Measurements from ENCODE around the gene GPA33.
A peak's percentile ranks its signal among the peaks of the same experiment; 100 is the strongest.

The GPA33 gene

DNA sequence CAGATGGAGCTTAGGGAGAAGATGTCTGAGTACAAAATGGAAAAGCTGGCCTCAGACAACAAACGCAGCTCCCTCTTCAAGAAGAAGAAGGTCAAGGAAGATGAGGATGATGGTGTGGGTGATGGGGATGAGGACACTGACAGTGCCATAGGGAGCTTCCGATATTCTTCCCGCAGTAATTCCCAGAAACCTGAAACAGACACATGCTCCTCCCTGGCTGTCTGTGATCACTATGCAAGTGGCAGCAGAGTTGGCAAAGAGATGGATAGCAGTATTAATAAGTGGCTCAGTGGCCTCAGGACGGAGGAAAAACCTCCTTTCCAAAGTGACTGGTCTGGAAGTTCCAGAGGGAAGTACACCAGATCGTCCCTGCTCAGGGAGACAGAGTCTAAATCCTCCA, 37.5 kb upstream of the GPA33 start:
- Mint-ChIP-seq H3K4me3 (no peak overlapping the region), H3K36me3 (ENCODE audit: low read depth) (peaks cover 4% of the 10 kb centered on the region), H3K27ac (no peak overlapping the region), H3K9me3 (no peaks in the 10 kb centered on the region), H3K4me1 (peaks cover 21% of the 10 kb centered on the region), H3K27me3 (ENCODE audit: low read depth, poor library complexity) (peaks cover 9% of the 10 kb centered on the region)
- TF ChIP-seq, protein P1, sequence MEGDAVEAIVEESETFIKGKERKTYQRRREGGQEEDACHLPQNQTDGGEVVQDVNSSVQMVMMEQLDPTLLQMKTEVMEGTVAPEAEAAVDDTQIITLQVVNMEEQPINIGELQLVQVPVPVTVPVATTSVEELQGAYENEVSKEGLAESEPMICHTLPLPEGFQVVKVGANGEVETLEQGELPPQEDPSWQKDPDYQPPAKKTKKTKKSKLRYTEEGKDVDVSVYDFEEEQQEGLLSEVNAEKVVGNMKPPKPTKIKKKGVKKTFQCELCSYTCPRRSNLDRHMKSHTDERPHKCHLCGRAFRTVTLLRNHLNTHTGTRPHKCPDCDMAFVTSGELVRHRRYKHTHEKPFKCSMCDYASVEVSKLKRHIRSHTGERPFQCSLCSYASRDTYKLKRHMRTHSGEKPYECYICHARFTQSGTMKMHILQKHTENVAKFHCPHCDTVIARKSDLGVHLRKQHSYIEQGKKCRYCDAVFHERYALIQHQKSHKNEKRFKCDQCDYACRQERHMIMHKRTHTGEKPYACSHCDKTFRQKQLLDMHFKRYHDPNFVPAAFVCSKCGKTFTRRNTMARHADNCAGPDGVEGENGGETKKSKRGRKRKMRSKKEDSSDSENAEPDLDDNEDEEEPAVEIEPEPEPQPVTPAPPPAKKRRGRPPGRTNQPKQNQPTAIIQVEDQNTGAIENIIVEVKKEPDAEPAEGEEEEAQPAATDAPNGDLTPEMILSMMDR (IDR thresholded peaks at IDR 0.05), result no peak
- DNase-seq, result no peak

DNA sequence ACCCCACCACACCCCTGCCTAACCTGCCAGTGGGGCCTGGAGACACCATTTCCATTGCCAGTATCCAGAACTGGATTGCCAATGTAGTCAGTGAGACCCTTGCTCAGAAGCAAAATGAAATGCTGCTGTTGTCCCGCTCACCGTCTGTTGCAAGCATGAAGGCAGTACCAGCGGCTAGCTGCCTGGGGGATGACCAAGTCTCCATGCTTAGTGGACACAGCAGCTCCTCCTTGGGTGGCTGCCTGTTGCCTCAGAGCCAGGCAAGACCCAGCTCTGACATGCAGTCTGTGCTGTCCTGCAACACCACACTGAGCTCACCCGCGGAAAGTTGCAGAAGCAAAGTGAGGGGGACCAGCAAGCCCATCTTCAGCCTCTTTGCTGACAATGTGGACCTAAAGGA, 37.1 kb upstream of the GPA33 start:
- H3K27ac Mint-ChIP-seq, result no peak overlapping the region
- H3K9me3 Mint-ChIP-seq, result no peaks in the 10 kb centered on the region

DNA sequence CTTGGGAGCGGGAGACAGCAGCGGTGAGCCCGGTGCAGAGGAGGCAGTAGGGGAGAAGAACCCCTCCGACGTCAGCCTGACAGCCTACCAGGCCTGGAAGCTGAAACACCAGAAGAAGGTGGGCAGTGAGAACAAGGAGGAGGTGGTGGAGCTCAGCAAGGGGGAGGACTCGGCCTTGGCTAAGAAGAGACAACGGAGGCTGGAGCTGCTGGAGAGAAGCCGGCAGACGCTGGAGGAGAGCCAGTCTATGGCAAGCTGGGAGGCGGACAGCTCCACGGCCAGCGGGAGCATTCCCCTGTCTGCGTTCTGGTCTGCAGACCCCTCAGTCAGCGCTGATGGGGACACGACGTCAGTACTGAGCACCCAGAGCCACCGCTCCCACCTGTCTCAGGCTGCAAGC, 36.6 kb upstream of the GPA33 start:
- Mint-ChIP-seq H3K4me3 (no peak overlapping the region), H3K27me3 (ENCODE audit: low read depth, poor library complexity) (peaks cover 17% of the 10 kb centered on the region), H3K9me3 (no peaks in the 10 kb centered on the region), H3K27ac (no peak overlapping the region), H3K4me1 (peaks cover 19% of the 10 kb centered on the region), H3K36me3 (ENCODE audit: low read depth) (peaks cover 4% of the 10 kb centered on the region)
- TF ChIP-seq, protein P1 (IDR thresholded peaks at IDR 0.05), result no peak
- no peak for DNase-seq

More for the DNA sequence above, 37.1 kb upstream of the GPA33 start:
- TF ChIP-seq, protein P1 (IDR thresholded peaks at IDR 0.05), result no peak
- H3K4me1 Mint-ChIP-seq, result peaks cover 17% of the 10 kb centered on the region
- no peak for DNase-seq
- peaks cover 13% of the 10 kb centered on the region for H3K27me3 Mint-ChIP-seq (ENCODE audit: low read depth, poor library complexity)
- H3K4me3 Mint-ChIP-seq, result no peak overlapping the region
- peaks cover 4% of the 10 kb centered on the region for H3K36me3 Mint-ChIP-seq (ENCODE audit: low read depth)

DNA sequence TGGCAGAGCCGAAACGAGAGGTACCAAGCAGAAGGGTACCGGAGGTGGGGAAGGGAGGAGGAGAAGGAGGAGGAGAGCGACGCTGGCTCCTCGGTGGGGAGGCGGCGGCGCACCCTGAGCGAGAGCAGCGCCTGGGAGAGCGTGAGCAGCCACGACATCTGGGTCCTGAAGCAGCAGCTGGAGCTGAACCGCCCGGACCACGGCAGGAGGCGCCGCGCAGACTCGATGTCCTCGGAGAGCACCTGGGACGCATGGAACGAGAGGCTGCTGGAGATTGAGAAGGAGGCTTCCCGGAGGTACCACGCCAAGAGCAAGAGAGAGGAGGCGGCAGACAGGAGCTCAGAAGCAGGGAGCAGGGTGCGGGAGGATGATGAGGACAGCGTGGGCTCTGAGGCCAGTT, 36.1 kb upstream of the GPA33 start:
- no peak for DNase-seq
- Mint-ChIP-seq H3K4me1 (peaks cover 22% of the 10 kb centered on the region), H3K36me3 (ENCODE audit: low read depth) (peaks cover 4% of the 10 kb centered on the region), H3K27ac (no peak overlapping the region), H3K27me3 (ENCODE audit: low read depth, poor library complexity) (peaks cover 22% of the 10 kb centered on the region), H3K4me3 (no peak overlapping the region), H3K9me3 (no peaks in the 10 kb centered on the region)
- TF ChIP-seq, protein P1 (IDR thresholded peaks at IDR 0.05), result no peak

DNA sequence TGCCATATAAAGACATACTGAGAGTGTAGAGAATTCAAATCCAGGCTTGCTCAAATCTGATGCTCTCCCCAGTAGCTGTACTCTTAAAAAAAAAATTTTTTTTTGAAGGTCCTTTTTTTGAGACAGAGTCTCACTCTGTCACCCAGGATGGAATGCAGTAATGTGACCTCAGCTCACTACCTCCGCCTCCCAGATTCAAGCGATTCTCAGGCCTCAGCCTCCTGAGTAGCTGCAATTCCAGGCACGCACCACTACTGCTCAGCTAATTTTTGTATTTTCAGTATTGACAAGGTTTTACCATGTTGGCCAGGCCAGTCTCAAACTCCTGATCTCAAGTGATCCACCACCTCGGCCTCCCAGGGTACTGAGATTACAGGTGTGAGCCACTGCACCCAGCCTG, 32.4 kb upstream of the GPA33 start:
- no peak for DNase-seq
- H3K9me3 Mint-ChIP-seq, result no peaks in the 10 kb centered on the region
- no peak overlapping the region for H3K27ac Mint-ChIP-seq
- peaks cover 4% of the 10 kb centered on the region for H3K36me3 Mint-ChIP-seq (ENCODE audit: low read depth)
- no peak overlapping the region for H3K4me3 Mint-ChIP-seq
- H3K27me3 Mint-ChIP-seq (ENCODE audit: low read depth, poor library complexity), result peaks cover 31% of the 10 kb centered on the region
- TF ChIP-seq, protein P1 (IDR thresholded peaks at IDR 0.05), result no peak
- H3K4me1 Mint-ChIP-seq, result peaks cover 27% of the 10 kb centered on the region

DNA sequence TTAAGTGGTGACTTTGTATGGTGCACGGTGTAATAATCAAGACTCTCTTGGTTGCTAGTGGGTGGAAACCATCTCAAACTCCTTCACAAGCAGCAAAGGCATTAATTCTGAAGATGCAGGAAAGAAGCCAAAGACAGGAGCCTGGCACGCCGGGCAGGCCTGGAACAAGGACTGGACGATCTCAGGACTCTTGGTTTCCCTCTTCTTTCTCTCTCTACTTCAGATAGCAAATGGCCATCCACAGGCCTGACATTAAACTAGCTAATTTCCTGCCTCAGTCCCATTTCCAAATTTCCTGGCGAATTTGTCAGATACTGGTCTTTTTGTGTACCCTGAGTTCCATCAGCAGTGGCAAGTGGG, 31.9 kb upstream of the GPA33 start:
- H3K27ac Mint-ChIP-seq, result no peak overlapping the region
- H3K36me3 Mint-ChIP-seq (ENCODE audit: low read depth), result peaks cover 4% of the 10 kb centered on the region
- H3K4me1 Mint-ChIP-seq, result peaks cover 27% of the 10 kb centered on the region
- peak overlapping the region; percentile 85 for H3K4me3 Mint-ChIP-seq
- H3K27me3 Mint-ChIP-seq (ENCODE audit: low read depth, poor library complexity), result peaks cover 28% of the 10 kb centered on the region
- DNase-seq, result no peak
- TF ChIP-seq, protein P1 (IDR thresholded peaks at IDR 0.05), result no peak
- H3K9me3 Mint-ChIP-seq, result no peaks in the 10 kb centered on the region
